Psoas muscle (tissue), 8 donors: ENCODE data around the gene MRPL20. TPM values are rescaled to one million over a fixed set of nuclear protein-coding genes. Genes with fewer than 3 reads are reported as not detected.

Experiments used
- ATAC-seq, 4 donors: fragments of 200-7000 bp; cut with Tn5 transposase; one replicate each; pipeline ENCODE4 v1.9.1; 2020; ENCODE audit warnings: moderate library complexity in 3 of 4, mild to moderate bottlenecking in 2 of 4
- DNase-seq, 2 donors: peaks; one replicate each; pipeline ENCODE4 v3.0.0-alpha.2; 2020
- H3K27ac ChIP-seq: fragments of 200-600 bp; one replicate; pipeline ENCODE4 v1.8.0; 2022
- H3K27me3 ChIP-seq, 3 donors: fragments of 200-600 bp in 1 of 3; one replicate each; pipeline versions ENCODE4 v1.6.1 to v1.8.0; 2013 to 2022; ENCODE audit warnings: low read length in 2 of 3, mild to moderate bottlenecking in 2 of 3, moderate library complexity in 1 of 3; ENCODE audit not compliant: insufficient read depth in 3 of 3
- H3K36me3 ChIP-seq, 2 donors: fragments of 200-600 bp in 1 of 2; one replicate each; pipeline versions ENCODE4 v1.6.1 to v1.8.0; 2013 to 2022; ENCODE audit warnings: low read depth in 1 of 2, mild to moderate bottlenecking in 1 of 2, moderate library complexity in 1 of 2; ENCODE audit not compliant: insufficient read depth in 1 of 2
- H3K4me1 ChIP-seq: fragments of 200-600 bp; one replicate; pipeline ENCODE4 v1.8.0; 2022
- H3K4me3 ChIP-seq: fragments of 200-600 bp; one replicate; pipeline ENCODE4 v1.8.0; 2022; ENCODE audit warnings: mild to moderate bottlenecking
- H3K9me3 ChIP-seq: fragments of 200-600 bp; one replicate; pipeline ENCODE4 v1.8.0; 2022
- WGBS, 3 donors: extraction: QIAGEN DNeasy Blood & Tissue Kit; methylation state at CpG; one replicate each; pipeline versions ENCODE4 v1.1.6 to v1.1.7; 2013; 5-methylcytosine and 5-hydroxymethylcytosine counted together
- intact Hi-C, 2 donors: fragments of 100-400 bp; cut with DNase I; formaldehyde crosslinking; loops; one replicate each; pipeline versions ENCODE4 v1.11.0 to v1.14.2; 2022
- polyA plus RNA-seq, 3 donors: library from polyadenylated mRNA; stranded (reverse); fragments of 200-250 nt; gene quantifications; one replicate each; pipeline ENCODE4 v1.2.3, GENCODE V29; 2013
- total RNA-seq, 4 donors: library from RNA; stranded (reverse); fragmentation: NEBNext Ultra II Directional in 2 of 4; extraction: Animal tissue kit (Norgen Biotek cat#: 25700) in 2 of 4; gene quantifications; one replicate each; pipeline versions ENCODE4 v1.2.1 to v1.2.4, GENCODE V29; 2021 to 2023
- TF ChIP-seq, protein P1 (sequence below): fragments of 200-600 bp; IDR thresholded peaks from one replicate; pipeline ENCODE4 v1.8.0; 2022; ENCODE audit warnings: antibody characterized with exemption
- donor health status: healthy with polysubstance abuse.
- donor health status: DM: no; HTN: no; CAD: no; lungs with moderate emphysema.
- donor health status: Bipolar disorder and iron deficiency.
- donor health status: healthy.
- donor health status: DM: yes; HTN: yes; CAD: no.
- donor health status: DM: no; HTN: no; CAD: no.
- donor health status: DM: no; HTN: no; CAD: no.
- donor health status: DM: yes; HTN: yes; CAD: no.

Gene MRPL20
- total and polyA plus RNA-seq, 7 donors = 114 to 308 (median 159) TPM

DNA sequence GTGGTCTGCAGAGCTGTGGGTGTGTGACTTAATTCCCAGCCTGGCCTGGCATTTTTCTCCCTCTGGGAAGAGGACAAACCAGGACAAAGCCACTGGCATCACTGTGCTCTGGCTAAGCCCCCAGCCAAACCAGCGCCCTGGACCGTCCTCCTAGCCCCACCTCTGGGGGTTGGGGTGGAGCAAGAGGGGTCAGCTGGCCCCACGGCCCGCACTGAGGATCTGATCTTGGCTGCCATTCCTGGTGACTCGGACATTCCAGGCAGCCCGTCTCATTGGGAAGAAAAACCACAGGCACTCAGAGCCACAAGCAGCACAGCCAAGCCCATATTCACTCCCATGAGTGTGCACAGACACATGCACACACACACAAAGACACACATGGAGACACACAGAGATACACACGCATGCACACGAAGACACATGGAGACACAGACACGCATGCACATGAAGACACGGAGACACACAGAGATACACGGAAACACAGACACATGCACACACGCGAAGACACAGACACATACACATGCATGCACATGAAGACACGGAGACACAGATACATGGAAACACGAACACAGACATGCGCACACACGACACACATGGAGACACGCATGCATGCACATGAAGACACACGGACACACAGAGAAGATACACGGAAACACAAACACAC, 46.5 kb downstream of the MRPL20 start:
- peak; percentile 88 to 91 for DNase-seq
- peak; percentile 67 to 82 (median 81) for ATAC-seq
- Histone ChIP-seq H3K27me3 (peaks cover 0 to 42% (median 11%) of the 10 kb centered on the region in 3 donors), H3K4me3 (no peak overlapping the region), H3K36me3 (no peaks in the 10 kb centered on the region), H3K27ac (peak overlapping the region; percentile 65), H3K9me3 (no peaks in the 10 kb centered on the region), H3K4me1 (peaks cover 15% of the 10 kb centered on the region)
- TF ChIP-seq, protein P1, sequence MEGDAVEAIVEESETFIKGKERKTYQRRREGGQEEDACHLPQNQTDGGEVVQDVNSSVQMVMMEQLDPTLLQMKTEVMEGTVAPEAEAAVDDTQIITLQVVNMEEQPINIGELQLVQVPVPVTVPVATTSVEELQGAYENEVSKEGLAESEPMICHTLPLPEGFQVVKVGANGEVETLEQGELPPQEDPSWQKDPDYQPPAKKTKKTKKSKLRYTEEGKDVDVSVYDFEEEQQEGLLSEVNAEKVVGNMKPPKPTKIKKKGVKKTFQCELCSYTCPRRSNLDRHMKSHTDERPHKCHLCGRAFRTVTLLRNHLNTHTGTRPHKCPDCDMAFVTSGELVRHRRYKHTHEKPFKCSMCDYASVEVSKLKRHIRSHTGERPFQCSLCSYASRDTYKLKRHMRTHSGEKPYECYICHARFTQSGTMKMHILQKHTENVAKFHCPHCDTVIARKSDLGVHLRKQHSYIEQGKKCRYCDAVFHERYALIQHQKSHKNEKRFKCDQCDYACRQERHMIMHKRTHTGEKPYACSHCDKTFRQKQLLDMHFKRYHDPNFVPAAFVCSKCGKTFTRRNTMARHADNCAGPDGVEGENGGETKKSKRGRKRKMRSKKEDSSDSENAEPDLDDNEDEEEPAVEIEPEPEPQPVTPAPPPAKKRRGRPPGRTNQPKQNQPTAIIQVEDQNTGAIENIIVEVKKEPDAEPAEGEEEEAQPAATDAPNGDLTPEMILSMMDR = no peak
- intact Hi-C loops = no loop called here
- 40 to 54% (median 41%) methylated on average over 20 of the region's 20 CpGs for WGBS, 3 donors

DNA sequence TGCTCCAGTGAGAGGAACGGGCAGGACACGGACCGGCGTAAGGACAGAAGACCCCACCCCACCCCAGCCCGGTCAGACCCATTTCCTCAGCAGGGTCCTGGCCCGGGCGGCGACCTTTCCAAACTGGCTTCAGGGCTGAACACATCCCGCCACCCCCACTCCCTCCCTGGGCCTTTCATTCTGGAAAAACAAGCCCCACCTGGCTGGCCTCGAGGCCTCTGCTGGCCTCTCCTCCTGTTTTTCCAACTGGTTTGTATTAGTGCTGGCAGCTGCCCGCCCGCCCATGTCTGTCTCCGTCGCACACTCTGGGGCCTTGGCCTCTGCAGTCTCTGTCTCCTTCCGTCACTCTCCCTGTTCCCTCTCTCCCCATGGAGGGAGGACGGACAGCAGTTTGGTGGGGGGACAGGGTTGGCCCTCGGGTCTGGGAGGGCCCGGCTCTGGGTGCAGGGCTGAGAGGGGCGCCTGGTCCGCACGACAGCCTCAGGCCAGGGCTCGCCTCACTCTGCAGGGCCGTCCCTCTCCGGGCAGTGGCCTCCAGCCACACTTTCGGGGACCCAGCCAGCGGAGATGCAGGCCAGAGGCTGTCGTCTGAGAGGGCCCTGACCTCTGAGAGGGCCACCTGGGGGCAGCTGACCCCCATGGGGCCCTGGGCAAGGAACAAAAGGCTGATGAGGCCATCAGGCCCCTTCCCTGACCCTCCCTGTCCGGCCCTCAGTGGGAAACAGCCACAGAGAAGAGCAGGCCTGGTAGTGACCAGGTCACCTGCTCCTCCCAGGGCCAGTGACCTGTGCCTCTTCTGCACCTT, 47.2 kb downstream of the MRPL20 start:
- Histone ChIP-seq H3K9me3 (no peaks in the 10 kb centered on the region), H3K4me1 (peaks cover 15% of the 10 kb centered on the region), H3K36me3 (no peaks in the 10 kb centered on the region), H3K27me3 (peaks cover 0 to 48% (median 11%) of the 10 kb centered on the region in 3 donors), H3K4me3 (no peak overlapping the region), H3K27ac (peak overlapping the region; percentile 65)
- intact Hi-C loops = no loop called here
- peak; percentile 63 to 76 for DNase-seq
- TF ChIP-seq, protein P1 = no peak
- ATAC-seq = peak in 3 of 4 donors; percentile 16 to 22 (median 16)
- 35 to 66% (median 38%) methylated on average over 25 to 28 of the region's 28 CpGs for WGBS, 3 donors

DNA sequence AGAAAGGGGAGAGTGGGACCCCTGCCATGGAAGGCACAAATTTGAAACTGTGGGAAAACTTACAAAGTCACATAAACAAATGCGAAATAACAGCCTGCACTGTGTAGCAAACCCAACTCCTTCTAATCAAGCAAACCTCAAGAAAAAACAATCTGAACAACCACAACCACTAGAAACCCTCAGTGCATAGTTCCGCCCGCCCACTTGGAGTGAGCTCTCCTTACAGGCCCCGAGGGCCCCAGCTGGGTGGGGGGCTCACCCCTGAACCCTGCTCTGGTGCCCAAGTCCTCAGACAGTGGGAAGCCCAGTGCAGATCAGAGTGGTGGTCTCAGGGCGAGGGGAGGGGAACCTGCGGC, 47.8 kb downstream of the MRPL20 start:
- peak overlapping the region; percentile 57 for H3K4me3 ChIP-seq
- no peak for ATAC-seq
- TF ChIP-seq, protein P1 = no peak
- peak in 1 of 2 donors; percentile 38 for DNase-seq
- peak overlapping the region; percentile 65 for H3K27ac ChIP-seq
- H3K9me3 ChIP-seq = no peaks in the 10 kb centered on the region
- H3K4me1 ChIP-seq = peaks cover 15% of the 10 kb centered on the region
- WGBS, 3 donors = 58 to 64% (median 59%) methylated on average over 6 of the region's 6 CpGs
- H3K36me3 ChIP-seq = peaks cover 0 to 2% of the 10 kb centered on the region in 2 donors
- intact Hi-C loops = no loop called here
- peaks cover 0 to 54% (median 11%) of the 10 kb centered on the region in 3 donors for H3K27me3 ChIP-seq

DNA sequence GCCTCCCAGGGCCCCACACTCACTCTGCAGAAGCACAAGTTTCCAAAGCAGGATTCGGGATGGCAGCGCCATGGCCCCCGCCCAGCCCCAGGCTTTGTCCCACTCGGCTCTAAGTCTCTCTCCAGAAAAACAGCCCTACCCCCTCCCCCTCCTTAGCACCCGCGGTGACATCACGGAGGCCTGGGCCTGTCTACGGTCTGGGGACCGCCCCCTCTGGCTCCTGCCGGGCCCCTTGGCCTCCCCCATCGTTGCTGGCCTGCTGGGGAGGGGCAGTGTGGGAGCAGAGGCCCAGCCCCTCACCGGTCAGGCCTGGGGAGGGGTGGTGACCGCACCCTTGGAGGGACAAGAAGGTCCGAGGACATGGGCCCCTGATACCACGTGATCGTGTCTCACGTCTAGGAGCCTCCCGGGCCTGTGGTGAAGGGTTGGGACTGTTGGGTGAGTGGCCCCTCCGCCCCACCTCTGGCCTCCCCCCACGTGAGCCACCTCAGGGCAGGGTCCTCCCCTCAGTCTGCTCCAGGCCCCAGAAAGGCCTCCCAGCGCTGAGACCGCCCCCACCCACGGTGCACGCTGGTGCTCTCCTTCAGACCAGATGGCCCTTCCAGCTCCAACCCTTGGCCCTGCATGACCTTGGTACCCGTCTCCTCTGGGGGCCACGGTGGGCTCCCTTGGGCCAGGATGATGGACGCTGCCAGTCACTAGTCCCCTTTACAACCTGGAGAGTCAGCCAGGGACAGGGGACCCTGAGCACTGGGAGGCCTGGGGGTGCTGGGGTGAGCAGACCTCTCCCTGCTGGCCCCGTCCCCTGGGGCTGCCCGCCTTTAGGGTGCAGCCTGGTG, 48.4 kb downstream of the MRPL20 start, which contains the start of gene MXRA8:
Gene MXRA8 (minus strand): TSS at position 123 of the 839 bp plus-strand sequence. CDS start 51 bp downstream, at position 72.
- DNase-seq = peak; percentile 85 to 90
- intact Hi-C loops = no loop called here
- Histone ChIP-seq H3K4me1 (peaks cover 16% of the 10 kb centered on the region), H3K4me3 (peak within 1 kb of the TSS; percentile 57), H3K36me3 (peaks cover 0 to 4% of the 10 kb centered on the region in 2 donors), H3K27me3 (peaks cover 0 to 57% (median 11%) of the 10 kb centered on the region in 3 donors), H3K27ac (peak within 1 kb of the TSS; percentile 65), H3K9me3 (no peaks in the 10 kb centered on the region)
- ATAC-seq = peak; percentile 20 to 58 (median 44)
- WGBS, 3 donors = 15 to 38% (median 17%) methylated on average over 21 to 29 of the region's 29 CpGs
- TF ChIP-seq, protein P1 = no peak
